Middle frontal gyrus (tissue), 1 donor: ENCODE results near the gene KIAA2012.
A peak's percentile ranks its signal among the peaks of the same experiment; 100 is the strongest.

Experiments
- DNase-seq: peaks from one replicate; pipeline ENCODE4 v3.0.0-alpha.2; 2015; ENCODE audit warnings: low spot score; ENCODE audit errors: extremely low spot score

KIAA2012 gene

GRCh38 chr2:202042444-202042843, 30.6 kb upstream of the KIAA2012 start:
- no peak for DNase-seq

GRCh38 chr2:202043475-202043874, 29.6 kb upstream of the KIAA2012 start:
- DNase-seq: no peak

GRCh38 chr2:202044777-202045176, 28.3 kb upstream of the KIAA2012 start:
- DNase-seq: no peak

GRCh38 chr2:202046572-202046971, 26.5 kb upstream of the KIAA2012 start:
- no peak for DNase-seq

GRCh38 chr2:202049092-202049728, 23.8 kb upstream of the KIAA2012 start:
- DNase-seq: no peak

- DNase-seq: no peak
Observed at GRCh38 chr2:202049840-202050239, 23.2 kb upstream of the KIAA2012 start.

GRCh38 chr2:202050652-202051051, 22.4 kb upstream of the KIAA2012 start:
- no peak for DNase-seq

GRCh38 chr2:202051499-202052161, 21.4 kb upstream of the KIAA2012 start:
- DNase-seq: no peak

GRCh38 chr2:202052235-202052634, 20.8 kb upstream of the KIAA2012 start:
- no peak for DNase-seq

GRCh38 chr2:202054679-202055078, 18.4 kb upstream of the KIAA2012 start:
- no peak for DNase-seq

GRCh38 chr2:202056611-202057010, 16.4 kb upstream of the KIAA2012 start:
- no peak for DNase-seq

GRCh38 chr2:202060218-202060617, 12.8 kb upstream of the KIAA2012 start:
- DNase-seq: no peak

GRCh38 chr2:202061695-202062094, 11.4 kb upstream of the KIAA2012 start:
- DNase-seq: no peak

GRCh38 chr2:202064171-202064880, 8.7 kb upstream of the KIAA2012 start:
- DNase-seq: peak; percentile 17

- no peak for DNase-seq
Observed at GRCh38 chr2:202064881-202065230, 8.2 kb upstream of the KIAA2012 start.

GRCh38 chr2:202065876-202066275, 7.2 kb upstream of the KIAA2012 start:
- no peak for DNase-seq

GRCh38 chr2:202066875-202067274, 6.2 kb upstream of the KIAA2012 start:
- DNase-seq: no peak

GRCh38 chr2:202067589-202067988, 5.5 kb upstream of the KIAA2012 start:
- no peak for DNase-seq

GRCh38 chr2:202069170-202070067, 3.6 kb upstream of the KIAA2012 start:
- DNase-seq: no peak

- DNase-seq: no peak
Observed at GRCh38 chr2:202071107-202071506, 1.9 kb upstream of the KIAA2012 start.

GRCh38 chr2:202072226-202072625, 829 bp upstream of the KIAA2012 start:
- no peak for DNase-seq

GRCh38 chr2:202074324-202074723, 1.3 kb downstream of the KIAA2012 start:
- DNase-seq: no peak
